ENCODE data around the gene ACP1. TPM values are rescaled to one million over a fixed set of nuclear protein-coding genes. Genes with fewer than 3 reads are reported as not detected.

The ACP1 gene
- total RNA-seq, 1 experiment from 2014 or later, result 193 TPM

DNA sequence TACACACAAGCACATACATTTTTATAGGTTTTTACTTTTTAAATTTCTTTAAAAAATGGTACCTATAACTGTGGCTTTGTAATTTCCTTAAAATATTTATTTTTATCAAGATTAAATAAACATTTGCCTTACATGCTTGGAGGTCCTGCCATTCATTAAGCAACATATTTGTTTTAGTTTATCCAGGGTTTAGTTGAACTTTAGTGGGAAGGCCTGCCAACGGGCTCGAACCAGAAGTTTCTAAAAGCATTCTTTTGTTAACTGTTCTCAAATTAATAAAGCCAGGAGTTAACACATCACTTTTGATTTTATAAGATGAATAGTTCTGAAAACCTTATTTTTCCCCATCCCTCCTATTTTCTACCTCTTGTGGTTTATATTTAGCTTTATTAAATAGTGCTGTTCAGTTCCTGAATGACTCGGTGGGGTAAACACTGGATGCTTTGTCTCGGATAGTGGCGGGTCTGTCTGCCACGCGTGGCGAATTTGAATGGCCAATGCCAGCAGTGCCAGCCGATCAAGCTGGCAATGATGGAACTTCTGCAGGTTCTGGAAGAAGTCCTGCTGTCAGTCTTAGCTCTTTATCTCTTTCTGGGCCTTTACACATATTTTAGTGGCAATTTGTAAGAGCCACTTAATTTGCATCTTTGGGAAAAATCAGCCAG lies 33.1 kb upstream of the ACP1 start:
- no peaks in the 10 kb centered on the region; the same call in 1 of the 2 replicates for H3K36me3 ChIP-seq (ENCODE audit: control insufficient read depth, insufficient read depth, low read length)

DNA sequence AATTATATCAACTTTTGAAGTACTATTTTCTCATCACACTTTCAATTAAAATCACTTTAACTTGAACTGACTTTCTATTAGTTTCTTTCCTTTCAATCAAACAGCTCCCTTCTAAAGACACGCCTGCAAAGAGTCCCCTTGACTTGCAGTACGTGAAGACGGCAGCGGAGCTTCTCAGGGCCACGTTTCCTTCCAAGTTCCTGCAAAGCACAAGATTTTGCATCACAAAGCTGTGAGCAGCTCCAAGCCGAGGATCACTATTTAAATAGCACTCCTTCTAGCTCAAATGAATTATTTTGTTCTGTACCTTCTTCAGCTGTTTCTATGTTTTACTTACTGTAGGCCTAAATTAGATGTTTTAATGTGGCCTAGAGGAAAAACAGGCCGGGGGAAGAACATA lies 31.7 kb upstream of the ACP1 start:
- Mint-ChIP-seq H3K9me3 (ENCODE audit: unreplicated experiment) (no peaks in the 10 kb centered on the region), H3K27ac (ENCODE audit: unreplicated experiment) (no peak overlapping the region), H3K4me1 (ENCODE audit: low read depth, unreplicated experiment) (peaks cover 9% of the 10 kb centered on the region), H3K27me3 (ENCODE audit: insufficient read depth, unreplicated experiment) (no peaks in the 10 kb centered on the region), H3K4me3 (ENCODE audit: unreplicated experiment) (no peak overlapping the region), H3K36me3 (ENCODE audit: insufficient read depth, unreplicated experiment) (peaks cover 13% of the 10 kb centered on the region)
- no peaks in the 10 kb centered on the region; the same call in 1 of the 2 replicates for H3K36me3 ChIP-seq (ENCODE audit: control insufficient read depth, insufficient read depth, low read length)
- POLR2A ChIA-PET, result no interaction called here
- TF ChIP-seq, protein P1, sequence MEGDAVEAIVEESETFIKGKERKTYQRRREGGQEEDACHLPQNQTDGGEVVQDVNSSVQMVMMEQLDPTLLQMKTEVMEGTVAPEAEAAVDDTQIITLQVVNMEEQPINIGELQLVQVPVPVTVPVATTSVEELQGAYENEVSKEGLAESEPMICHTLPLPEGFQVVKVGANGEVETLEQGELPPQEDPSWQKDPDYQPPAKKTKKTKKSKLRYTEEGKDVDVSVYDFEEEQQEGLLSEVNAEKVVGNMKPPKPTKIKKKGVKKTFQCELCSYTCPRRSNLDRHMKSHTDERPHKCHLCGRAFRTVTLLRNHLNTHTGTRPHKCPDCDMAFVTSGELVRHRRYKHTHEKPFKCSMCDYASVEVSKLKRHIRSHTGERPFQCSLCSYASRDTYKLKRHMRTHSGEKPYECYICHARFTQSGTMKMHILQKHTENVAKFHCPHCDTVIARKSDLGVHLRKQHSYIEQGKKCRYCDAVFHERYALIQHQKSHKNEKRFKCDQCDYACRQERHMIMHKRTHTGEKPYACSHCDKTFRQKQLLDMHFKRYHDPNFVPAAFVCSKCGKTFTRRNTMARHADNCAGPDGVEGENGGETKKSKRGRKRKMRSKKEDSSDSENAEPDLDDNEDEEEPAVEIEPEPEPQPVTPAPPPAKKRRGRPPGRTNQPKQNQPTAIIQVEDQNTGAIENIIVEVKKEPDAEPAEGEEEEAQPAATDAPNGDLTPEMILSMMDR (IDR thresholded peaks at IDR 0.05; ENCODE audit: insufficient read depth in 1 of 2, low read depth in 1 of 2, low read length in 1 of 2, severe bottlenecking in 1 of 2, unreplicated experiment in 1 of 2), result no peak
- no peaks in the 10 kb centered on the region for H3K9me3 ChIP-seq
- H3K4me1 ChIP-seq, result peaks cover 5% of the 10 kb centered on the region; the same call in 1 of the 2 replicates
- DNase-seq, result no peak
- no TSS peak for BruUV-seq (replicated peaks)
- CTCF ChIA-PET, result no interaction called here
- no peaks in the 10 kb centered on the region for H3K27me3 ChIP-seq (replicated peaks; ENCODE audit: control insufficient read depth, insufficient read depth, low read length)
- intact Hi-C loops (cut with micrococcal nuclease; ENCODE audit: unreplicated experiment), result no loop called here
- H3K4me3 ChIP-seq (ENCODE audit: low read depth, low read length), result no peak overlapping the region

More for the DNA sequence above, 33.1 kb upstream of the ACP1 start:
- H3K27ac Mint-ChIP-seq (ENCODE audit: unreplicated experiment), result no peak overlapping the region
- H3K4me1 ChIP-seq, result peaks cover 8% of the 10 kb centered on the region; the same call in 1 of the 2 replicates
- no peaks in the 10 kb centered on the region for H3K27me3 ChIP-seq (replicated peaks; ENCODE audit: control insufficient read depth, insufficient read depth, low read length)
- H3K27me3 Mint-ChIP-seq (ENCODE audit: insufficient read depth, unreplicated experiment), result no peaks in the 10 kb centered on the region
- CTCF ChIA-PET, result no interaction called here
- H3K4me1 Mint-ChIP-seq (ENCODE audit: low read depth, unreplicated experiment), result peaks cover 13% of the 10 kb centered on the region
- peaks cover 18% of the 10 kb centered on the region for H3K36me3 Mint-ChIP-seq (ENCODE audit: insufficient read depth, unreplicated experiment)
- no TSS peak for BruUV-seq (replicated peaks)
- TF ChIP-seq, protein P1 (IDR thresholded peaks at IDR 0.05; ENCODE audit: insufficient read depth in 1 of 2, low read depth in 1 of 2, low read length in 1 of 2, severe bottlenecking in 1 of 2, unreplicated experiment in 1 of 2), result no peak
- no peaks in the 10 kb centered on the region for H3K9me3 ChIP-seq
- intact Hi-C loops (cut with micrococcal nuclease; ENCODE audit: unreplicated experiment), result no loop called here
- H3K9me3 Mint-ChIP-seq (ENCODE audit: unreplicated experiment), result no peaks in the 10 kb centered on the region
- POLR2A ChIA-PET, result no interaction called here
- H3K4me3 Mint-ChIP-seq (ENCODE audit: unreplicated experiment), result no peak overlapping the region
- DNase-seq, result no peak
- H3K4me3 ChIP-seq (ENCODE audit: low read depth, low read length), result no peak overlapping the region

DNA sequence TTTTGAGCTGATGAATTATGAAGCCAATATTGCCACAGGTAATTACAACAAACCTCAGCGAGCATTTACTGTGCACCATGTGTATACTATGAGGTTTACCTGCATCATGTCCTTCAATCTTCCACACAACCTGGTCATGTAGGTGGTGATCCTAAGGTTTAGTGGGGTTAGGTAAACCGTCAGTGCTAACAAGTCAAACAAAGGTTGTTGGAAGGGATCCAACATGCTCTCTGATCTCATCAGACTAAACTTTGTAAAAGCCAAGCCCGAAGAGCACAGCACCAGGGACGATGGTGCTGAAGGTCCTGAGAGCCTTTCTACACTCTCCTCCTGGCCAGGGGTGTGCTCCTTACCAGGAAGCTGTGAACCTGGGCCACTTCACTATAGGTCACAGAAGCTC lies 30.3 kb upstream of the ACP1 start:
- Histone ChIP-seq H3K36me3 (ENCODE audit: control insufficient read depth, insufficient read depth, low read length) (no peaks in the 10 kb centered on the region; the same call in 1 of the 2 replicates), H3K4me3 (ENCODE audit: low read depth, low read length) (no peak overlapping the region), H3K9me3 (no peaks in the 10 kb centered on the region), H3K27me3 (replicated peaks; ENCODE audit: control insufficient read depth, insufficient read depth, low read length) (no peaks in the 10 kb centered on the region), H3K4me1 (no peaks in the 10 kb centered on the region)
- no peaks in the 10 kb centered on the region for H3K27me3 Mint-ChIP-seq (ENCODE audit: insufficient read depth, unreplicated experiment)
- intact Hi-C loops (cut with micrococcal nuclease; ENCODE audit: unreplicated experiment), result no loop called here
- H3K4me3 Mint-ChIP-seq (ENCODE audit: unreplicated experiment), result no peak overlapping the region
- no peaks in the 10 kb centered on the region for H3K9me3 Mint-ChIP-seq (ENCODE audit: unreplicated experiment)
- POLR2A ChIA-PET, result no interaction called here
- no peaks in the 10 kb centered on the region for H3K4me1 Mint-ChIP-seq (ENCODE audit: low read depth, unreplicated experiment)
- TF ChIP-seq, protein P1 (IDR thresholded peaks at IDR 0.05; ENCODE audit: insufficient read depth in 1 of 2, low read depth in 1 of 2, low read length in 1 of 2, severe bottlenecking in 1 of 2, unreplicated experiment in 1 of 2), result no peak
- no TSS peak for BruUV-seq (replicated peaks)
- H3K36me3 Mint-ChIP-seq (ENCODE audit: insufficient read depth, unreplicated experiment), result peaks cover 21% of the 10 kb centered on the region
- DNase-seq, result no peak
- CTCF ChIA-PET, result no interaction called here
- H3K27ac Mint-ChIP-seq (ENCODE audit: unreplicated experiment), result no peak overlapping the region
